ENCODE data around the gene MT1B.
"Not testable (repeated sequence)": the region's sequence is repeated elsewhere in the genome, so short reads cannot be mapped to it uniquely, and the experiment has no call there.

MT1B gene

GRCh38 chr16:56669005-56669839 lies 17.5 kb downstream of the MT1B start, which contains the start of gene MT1H:
Gene MT1H, plus strand, starts transcription at chr16:56669814. Its CDS starts 71 bp downstream, at chr16:56669885.
- no peaks in the 10 kb centered on the region for H3K4me1 ChIP-seq (ENCODE audit: insufficient read depth, low read length)
- no peak within 1 kb of the TSS for H2AFZ ChIP-seq (ENCODE audit: low read depth, low read length)
- no peaks in the 10 kb centered on the region for H3K79me2 ChIP-seq (ENCODE audit: insufficient read depth, low read length)
- TF ChIP-seq CTCF (IDR thresholded peaks at IDR 0.05; ENCODE audit: borderline replicate concordance, extremely low read depth, low read length, poor library complexity, severe bottlenecking), result no peak
- no peak for TF ChIP-seq EZH2 (IDR thresholded peaks at IDR 0.05; ENCODE audit: borderline replicate concordance, low read depth, low read length, severe bottlenecking)
- no peaks in the 10 kb centered on the region for H3K9me3 ChIP-seq (ENCODE audit: insufficient read depth, low read length, severe bottlenecking)
- no peaks in the 10 kb centered on the region for H3K36me3 ChIP-seq (ENCODE audit: insufficient read depth, low read length)
- no peak within 1 kb of the TSS for H3K27ac ChIP-seq (ENCODE audit: low read length)
- peaks cover 44% of the 10 kb centered on the region for H3K27me3 ChIP-seq (ENCODE audit: insufficient read depth, low read length, poor library complexity)
- DNase-seq (no peak), ATAC-seq (ENCODE audit: insufficient read depth, low read depth) (no peak)
- H4K20me1 ChIP-seq (ENCODE audit: insufficient read depth, low read length), result no peaks in the 10 kb centered on the region
- no peak within 1 kb of the TSS for H3K4me3 ChIP-seq (ENCODE audit: low read depth in 1 of 2, low read length in 2 of 2)
- H3K4me2 ChIP-seq (ENCODE audit: insufficient read depth, low read length), result no peak within 1 kb of the TSS
- no peak within 1 kb of the TSS for H3K9ac ChIP-seq (ENCODE audit: low read depth, low read length)

GRCh38 chr16:56669840-56670619 lies 18.3 kb downstream of the MT1B start:
- Histone ChIP-seq H2AFZ (ENCODE audit: low read depth, low read length) (no peak overlapping the region), H3K27me3 (ENCODE audit: insufficient read depth, low read length, poor library complexity) (peaks cover 40% of the 10 kb centered on the region), H4K20me1 (ENCODE audit: insufficient read depth, low read length) (no peaks in the 10 kb centered on the region), H3K4me3 (ENCODE audit: low read depth in 1 of 2, low read length in 2 of 2) (no peak overlapping the region), H3K79me2 (ENCODE audit: insufficient read depth, low read length) (no peaks in the 10 kb centered on the region), H3K4me2 (ENCODE audit: insufficient read depth, low read length) (no peak overlapping the region), H3K36me3 (ENCODE audit: insufficient read depth, low read length) (no peaks in the 10 kb centered on the region), H3K27ac (ENCODE audit: low read length) (no peak overlapping the region), H3K9ac (ENCODE audit: low read depth, low read length) (no peak overlapping the region), H3K9me3 (ENCODE audit: insufficient read depth, low read length, severe bottlenecking) (no peaks in the 10 kb centered on the region), H3K4me1 (ENCODE audit: insufficient read depth, low read length) (no peaks in the 10 kb centered on the region)
- DNase-seq (no peak), ATAC-seq (ENCODE audit: insufficient read depth, low read depth) (no peak)
- TF ChIP-seq CTCF (IDR thresholded peaks at IDR 0.05; ENCODE audit: borderline replicate concordance, extremely low read depth, low read length, poor library complexity, severe bottlenecking) (no peak), EZH2 (IDR thresholded peaks at IDR 0.05; ENCODE audit: borderline replicate concordance, low read depth, low read length, severe bottlenecking) (no peak)

GRCh38 chr16:56670620-56670934 lies 18.9 kb downstream of the MT1B start:
- ATAC-seq (ENCODE audit: insufficient read depth, low read depth), result no peak
- peaks cover 40% of the 10 kb centered on the region for H3K27me3 ChIP-seq (ENCODE audit: insufficient read depth, low read length, poor library complexity)

GRCh38 chr16:56671691-56672090 lies 20.0 kb downstream of the MT1B start:
- not testable (repeated sequence) for H2AFZ ChIP-seq (ENCODE audit: low read depth, low read length); H3K9ac ChIP-seq (ENCODE audit: low read depth, low read length); ATAC-seq (ENCODE audit: insufficient read depth, low read depth); H4K20me1 ChIP-seq (ENCODE audit: insufficient read depth, low read length); H3K79me2 ChIP-seq (ENCODE audit: insufficient read depth, low read length); H3K27ac ChIP-seq (ENCODE audit: low read length); H3K4me1 ChIP-seq (ENCODE audit: insufficient read depth, low read length); H3K36me3 ChIP-seq (ENCODE audit: insufficient read depth, low read length); DNase-seq; H3K9me3 ChIP-seq (ENCODE audit: insufficient read depth, low read length, severe bottlenecking); H3K4me2 ChIP-seq (ENCODE audit: insufficient read depth, low read length); H3K4me3 ChIP-seq (ENCODE audit: low read depth in 1 of 2, low read length in 2 of 2)
- H3K27me3 ChIP-seq (ENCODE audit: insufficient read depth, low read length, poor library complexity), result peaks cover 44% of the 10 kb centered on the region

More at GRCh38 chr16:56670620-56670934, 18.9 kb downstream of the MT1B start:
- Histone ChIP-seq H4K20me1 (ENCODE audit: insufficient read depth, low read length) (no peaks in the 10 kb centered on the region), H3K4me3 (ENCODE audit: low read depth in 1 of 2, low read length in 2 of 2) (no peak overlapping the region), H3K27ac (ENCODE audit: low read length) (no peak overlapping the region), H3K36me3 (ENCODE audit: insufficient read depth, low read length) (no peaks in the 10 kb centered on the region), H3K4me1 (ENCODE audit: insufficient read depth, low read length) (no peaks in the 10 kb centered on the region), H2AFZ (ENCODE audit: low read depth, low read length) (no peak overlapping the region), H3K4me2 (ENCODE audit: insufficient read depth, low read length) (no peak overlapping the region), H3K9ac (ENCODE audit: low read depth, low read length) (no peak overlapping the region), H3K9me3 (ENCODE audit: insufficient read depth, low read length, severe bottlenecking) (no peaks in the 10 kb centered on the region), H3K79me2 (ENCODE audit: insufficient read depth, low read length) (no peaks in the 10 kb centered on the region)
- TF ChIP-seq CTCF (IDR thresholded peaks at IDR 0.05; ENCODE audit: borderline replicate concordance, extremely low read depth, low read length, poor library complexity, severe bottlenecking), result no peak
- TF ChIP-seq EZH2 (IDR thresholded peaks at IDR 0.05; ENCODE audit: borderline replicate concordance, low read depth, low read length, severe bottlenecking), result no peak
- DNase-seq, result no peak

- H3K27ac ChIP-seq (ENCODE audit: low read length); DNase-seq; H3K4me2 ChIP-seq (ENCODE audit: insufficient read depth, low read length); H3K4me3 ChIP-seq (ENCODE audit: low read depth in 1 of 2, low read length in 2 of 2); H3K36me3 ChIP-seq (ENCODE audit: insufficient read depth, low read length); ATAC-seq (ENCODE audit: insufficient read depth, low read depth); H3K79me2 ChIP-seq (ENCODE audit: insufficient read depth, low read length); H3K9ac ChIP-seq (ENCODE audit: low read depth, low read length); H3K9me3 ChIP-seq (ENCODE audit: insufficient read depth, low read length, severe bottlenecking); H2AFZ ChIP-seq (ENCODE audit: low read depth, low read length); H4K20me1 ChIP-seq (ENCODE audit: insufficient read depth, low read length); H3K4me1 ChIP-seq (ENCODE audit: insufficient read depth, low read length): not testable (repeated sequence)
- peaks cover 45% of the 10 kb centered on the region for H3K27me3 ChIP-seq (ENCODE audit: insufficient read depth, low read length, poor library complexity)
These were observed 20.5 kb downstream of the MT1B start for GRCh38 chr16:56672171-56672570.
